Gastroesophageal sphincter (tissue), 4 donors: Measurements from ENCODE around the gene ATP5F1E. TPM values are rescaled to one million over a fixed set of nuclear protein-coding genes. Genes with fewer than 3 reads are reported as not detected.

ENCODE experiments used
- ATAC-seq: fragments of 150-250 bp; one replicate; pipeline ENCODE4 v1.9.1; 2016; ENCODE audit warnings: mild to moderate bottlenecking, moderate library complexity
- H3K27ac ChIP-seq, 4 donors: fragments of 200-600 bp; sonication (generic) in 3 of 4; 1 replicate in 3 of 4; 2 replicates in 1 of 4; pipeline ENCODE4 v1.5.1; 2016 to 2019
- H3K27me3 ChIP-seq: fragments of 200-600 bp; sonication (generic); one replicate; pipeline ENCODE4 v1.5.1; 2019
- H3K36me3 ChIP-seq, 2 donors: fragments of 200-600 bp; sonication (generic); one replicate each; pipeline ENCODE4 v1.5.1; 2019; ENCODE audit warnings: control low read depth in 1 of 2
- H3K4me1 ChIP-seq, 3 donors: fragments of 200-600 bp; sonication (generic); 1 replicate in 2 of 3; 2 replicates in 1 of 3; pipeline ENCODE4 v1.5.1; 2016 to 2019; ENCODE audit warnings: control low read depth in 2 of 3
- H3K4me3 ChIP-seq, 2 donors: fragments of 200-600 bp; sonication (generic); one replicate each; pipeline ENCODE4 v1.5.1; 2019; ENCODE audit warnings: mild to moderate bottlenecking in 1 of 2, moderate library complexity in 1 of 2
- H3K9me3 ChIP-seq, 3 donors: fragments of 200-600 bp; sonication (generic); one replicate each; pipeline ENCODE4 v1.5.1; 2017 to 2019; ENCODE audit warnings: control low read depth in 2 of 3
- EP300 ChIP-seq: sonication (generic); formaldehyde crosslinking; IDR thresholded peaks from one replicate; pipeline ENCODE4 v1.6.1; 2017; ENCODE audit warnings: antibody characterized with exemption, mild to moderate bottlenecking
- POLR2A ChIP-seq, 2 donors: fragments of 450-650 bp; IDR thresholded peaks; one replicate each; pipeline ENCODE4 v1.6.1; 2017; ENCODE audit warnings: antibody characterized with exemption in 2 of 2, mild to moderate bottlenecking in 2 of 2, moderate library complexity in 1 of 2
- POLR2AphosphoS5 ChIP-seq: sonication (generic); formaldehyde crosslinking; IDR thresholded peaks from one replicate; pipeline ENCODE4 v1.6.1; 2017; ENCODE audit warnings: antibody characterized with exemption
- WGBS, 2 donors: methylation state at CpG; one replicate each; pipeline ENCODE4 v1.1.5; 2018; ENCODE audit warnings: low coverage in 1 of 2; 5-methylcytosine and 5-hydroxymethylcytosine counted together
- total RNA-seq, 4 donors: library from RNA; depleted of rRNA; stranded (reverse); fragments of >200 nt; gene quantifications; one replicate each; pipeline ENCODE4 v1.1.0, GENCODE V29; 2016
- TF ChIP-seq, protein P1 (sequence below), 4 experiments: fragments of 200-600 bp in 2 of 4; fragments of 450-650 bp in 2 of 4; sonication (generic) in 1 of 4; IDR thresholded peaks; one replicate each; pipeline ENCODE4 v1.5.1; 2017 to 2019; ENCODE audit warnings: antibody characterized with exemption in 4 of 4, mild to moderate bottlenecking in 2 of 4, moderate library complexity in 2 of 4

The ATP5F1E gene
- total RNA-seq, 4 donors from 2014 or later, result 23.1 to 40.6 (median 35.4) TPM

DNA sequence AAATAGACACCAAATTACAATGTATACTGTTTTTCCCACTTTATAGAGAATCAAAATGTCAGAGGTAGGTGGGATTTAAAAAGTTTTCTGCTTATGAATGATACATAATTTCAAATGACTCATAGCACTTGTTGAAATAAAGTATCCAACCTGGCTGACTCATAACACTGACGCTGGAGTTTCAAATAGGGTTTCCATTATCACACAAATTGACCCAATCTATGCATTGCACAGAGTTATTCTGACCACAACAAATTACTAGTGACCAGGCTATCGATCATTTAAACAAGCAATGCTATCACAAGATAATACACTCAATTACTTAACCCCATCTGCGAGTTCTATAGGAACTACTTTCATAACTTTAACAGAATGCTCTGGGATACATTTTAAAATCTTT, 42.3 kb upstream of the ATP5F1E start:
- Histone ChIP-seq H3K9me3 (no peaks in the 10 kb centered on the region), H3K4me1 (no peaks in the 10 kb centered on the region), H3K4me3 (no peak overlapping the region), H3K27me3 (peaks cover 32% of the 10 kb centered on the region), H3K27ac (no peak overlapping the region), H3K36me3 (no peaks in the 10 kb centered on the region)
- no peak for TF ChIP-seq POLR2AphosphoS5
- no peak for TF ChIP-seq EP300
- TF ChIP-seq, protein P1, sequence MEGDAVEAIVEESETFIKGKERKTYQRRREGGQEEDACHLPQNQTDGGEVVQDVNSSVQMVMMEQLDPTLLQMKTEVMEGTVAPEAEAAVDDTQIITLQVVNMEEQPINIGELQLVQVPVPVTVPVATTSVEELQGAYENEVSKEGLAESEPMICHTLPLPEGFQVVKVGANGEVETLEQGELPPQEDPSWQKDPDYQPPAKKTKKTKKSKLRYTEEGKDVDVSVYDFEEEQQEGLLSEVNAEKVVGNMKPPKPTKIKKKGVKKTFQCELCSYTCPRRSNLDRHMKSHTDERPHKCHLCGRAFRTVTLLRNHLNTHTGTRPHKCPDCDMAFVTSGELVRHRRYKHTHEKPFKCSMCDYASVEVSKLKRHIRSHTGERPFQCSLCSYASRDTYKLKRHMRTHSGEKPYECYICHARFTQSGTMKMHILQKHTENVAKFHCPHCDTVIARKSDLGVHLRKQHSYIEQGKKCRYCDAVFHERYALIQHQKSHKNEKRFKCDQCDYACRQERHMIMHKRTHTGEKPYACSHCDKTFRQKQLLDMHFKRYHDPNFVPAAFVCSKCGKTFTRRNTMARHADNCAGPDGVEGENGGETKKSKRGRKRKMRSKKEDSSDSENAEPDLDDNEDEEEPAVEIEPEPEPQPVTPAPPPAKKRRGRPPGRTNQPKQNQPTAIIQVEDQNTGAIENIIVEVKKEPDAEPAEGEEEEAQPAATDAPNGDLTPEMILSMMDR (IDR thresholded peaks at IDR 0.05), result no peak
- TF ChIP-seq POLR2A (IDR thresholded peaks at IDR 0.05), result no peak
- no peak for ATAC-seq
- WGBS, 2 donors, result 26 to 51% methylated on average over 3 of the region's 3 CpGs

DNA sequence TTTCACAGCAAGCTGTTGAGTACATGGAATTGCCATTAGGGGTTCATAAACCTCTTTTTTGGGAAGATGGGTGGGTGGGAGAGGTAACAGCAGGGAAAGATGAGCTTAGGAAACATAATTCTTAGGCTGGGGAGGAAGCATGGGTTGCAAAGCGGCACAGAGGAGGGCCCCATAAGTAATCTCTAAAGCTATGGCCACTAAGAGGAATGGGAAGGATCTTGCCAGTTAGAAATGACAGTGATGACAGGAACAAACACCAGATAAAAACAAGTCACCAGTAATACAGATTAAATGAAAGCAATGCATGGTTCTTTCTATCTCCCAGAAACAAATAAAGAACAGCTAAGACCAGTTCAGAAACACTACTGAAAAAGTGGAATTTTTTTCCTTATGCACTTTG, 41.4 kb upstream of the ATP5F1E start:
- TF ChIP-seq, protein P1 (IDR thresholded peaks at IDR 0.05), result no peak
- TF ChIP-seq POLR2A (IDR thresholded peaks at IDR 0.05) (no peak), POLR2AphosphoS5 (no peak), EP300 (no peak)
- ATAC-seq, result no peak
- no peak overlapping the region for H3K27ac ChIP-seq
- peaks cover 28% of the 10 kb centered on the region for H3K27me3 ChIP-seq
- no peaks in the 10 kb centered on the region for H3K9me3 ChIP-seq
- H3K4me1 ChIP-seq, result no peaks in the 10 kb centered on the region
- no peak overlapping the region for H3K4me3 ChIP-seq
- 100% methylated on average over 1 of the region's 1 CpG for WGBS, 2 donors
- no peaks in the 10 kb centered on the region for H3K36me3 ChIP-seq

DNA sequence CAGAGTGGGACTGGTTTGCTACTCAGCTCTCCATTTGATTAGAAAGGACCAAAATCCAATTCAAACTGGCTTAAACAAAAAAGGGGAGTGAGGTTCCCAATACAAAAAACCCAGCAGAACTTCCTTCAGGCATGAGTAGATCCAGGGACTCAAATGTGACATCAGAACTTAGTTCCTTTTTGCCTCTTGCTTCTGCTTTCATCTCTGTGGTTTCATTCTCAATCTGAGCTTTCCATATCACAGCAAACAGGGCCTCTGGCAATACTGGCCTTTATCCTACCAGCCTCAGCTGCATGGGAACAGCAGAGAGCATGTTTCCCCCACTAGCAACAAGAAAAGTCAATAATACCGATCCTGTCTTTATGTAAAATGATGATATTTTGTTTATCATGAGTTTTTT, 39.1 kb upstream of the ATP5F1E start:
- peaks cover 12% of the 10 kb centered on the region for H3K27me3 ChIP-seq
- H3K4me1 ChIP-seq, result no peaks in the 10 kb centered on the region
- H3K4me3 ChIP-seq, result no peak overlapping the region
- H3K9me3 ChIP-seq, result no peaks in the 10 kb centered on the region
- ATAC-seq, result no peak
- WGBS, 2 donors, result 80% methylated on average over 1 of the region's 1 CpG
- H3K36me3 ChIP-seq, result no peaks in the 10 kb centered on the region
- no peak overlapping the region for H3K27ac ChIP-seq
- TF ChIP-seq POLR2A (IDR thresholded peaks at IDR 0.05) (no peak), POLR2AphosphoS5 (no peak), EP300 (no peak)
- TF ChIP-seq, protein P1 (IDR thresholded peaks at IDR 0.05), result no peak

- ATAC-seq, result no peak
- no peaks in the 10 kb centered on the region for H3K9me3 ChIP-seq
- H3K4me3 ChIP-seq, result no peak overlapping the region
- TF ChIP-seq EP300 (no peak), POLR2A (IDR thresholded peaks at IDR 0.05) (no peak), POLR2AphosphoS5 (no peak)
- TF ChIP-seq, protein P1 (IDR thresholded peaks at IDR 0.05), result no peak
- WGBS, 2 donors, result 41 to 56% methylated on average over 2 of the region's 2 CpGs
- H3K4me1 ChIP-seq, result peaks cover 0 to 5% (median 4%) of the 10 kb centered on the region in 3 donors
- no peaks in the 10 kb centered on the region for H3K36me3 ChIP-seq
- no peak overlapping the region for H3K27ac ChIP-seq
- peaks cover 4% of the 10 kb centered on the region for H3K27me3 ChIP-seq
These were observed 36.9 kb upstream of the ATP5F1E start for GRCh38 chr20:59069026-59069425.

- H3K27me3 ChIP-seq, result peaks cover 4% of the 10 kb centered on the region
- 68 to 71% methylated on average over 3 to 4 of the region's 4 CpGs for WGBS, 2 donors
- TF ChIP-seq POLR2AphosphoS5 (no peak), POLR2A (IDR thresholded peaks at IDR 0.05) (no peak), EP300 (no peak)
- TF ChIP-seq, protein P1 (IDR thresholded peaks at IDR 0.05), result no peak
- no peak overlapping the region for H3K27ac ChIP-seq
- no peak for ATAC-seq
- no peaks in the 10 kb centered on the region for H3K9me3 ChIP-seq
- H3K4me3 ChIP-seq, result no peak overlapping the region
- peaks cover 0 to 10% (median 4%) of the 10 kb centered on the region in 3 donors for H3K4me1 ChIP-seq
- H3K36me3 ChIP-seq, result no peaks in the 10 kb centered on the region
These were observed 36.4 kb upstream of the ATP5F1E start for GRCh38 chr20:59068534-59068933.
